WTC11 (cell line): ENCODE results near the gene ZNF598. TPM values are rescaled to one million over a fixed set of nuclear protein-coding genes. Genes with fewer than 3 reads are reported as not detected.
A peak's percentile ranks its signal among the peaks of the same experiment; 100 is the strongest.

ENCODE experiments used
- ATAC-seq: fragments of 200-7000 bp; cut with Tn5 transposase; 2 replicates; pipeline ENCODE4 v1.10.0; 2021; ENCODE audit warnings: mild to moderate bottlenecking, moderate library complexity
- CTCF ChIA-PET: fragments of 300-600 bp; sonication (Branson Sonifier 250); formaldehyde crosslinking; loops from one replicate; lab custom pipeline; 2021; ENCODE audit warnings: antibody characterized with exemption; lab: Charles Lee
- POLR2A ChIA-PET: fragments of 350-600 bp; sonication (Branson Sonifier 250); formaldehyde crosslinking; loops from one replicate; lab custom pipeline; 2021; ENCODE audit warnings: antibody characterized with exemption; lab: Charles Lee
- DNase-seq: peaks from one replicate; pipeline ENCODE4 v3.0.0; 2021; ENCODE audit warnings: low spot score
- H3K27ac Mint-ChIP-seq: 2 replicates; pipeline ENCODE4 v1.8.0; 2021; ENCODE audit warnings: mixed read lengths
- H3K27me3 Mint-ChIP-seq: 2 replicates; pipeline ENCODE4 v1.8.0; 2021; ENCODE audit warnings: low read depth, mild to moderate bottlenecking, moderate library complexity, mixed read lengths
- H3K36me3 Mint-ChIP-seq: 2 replicates; pipeline ENCODE4 v1.8.0; 2021; ENCODE audit warnings: mixed read lengths
- H3K4me1 Mint-ChIP-seq: 2 replicates; pipeline ENCODE4 v1.8.0; 2022; ENCODE audit warnings: mixed read lengths
- H3K4me3 Mint-ChIP-seq: 2 replicates; pipeline ENCODE4 v1.8.0; 2021; ENCODE audit warnings: mild to moderate bottlenecking, moderate library complexity, mixed read lengths
- H3K9me3 Mint-ChIP-seq: 2 replicates; pipeline ENCODE4 v1.8.0; 2021; ENCODE audit warnings: mixed read lengths
- ATF1 ChIP-seq: sonication (generic); formaldehyde crosslinking; IDR thresholded peaks from 2 replicates; pipeline ENCODE4 v1.8.1; 2023; ENCODE audit warnings: mild to moderate bottlenecking, moderate library complexity, missing genetic modification reagents
- CREB1 ChIP-seq: sonication (generic); formaldehyde crosslinking; IDR thresholded peaks from 2 replicates; pipeline ENCODE4 v1.8.0; 2023; ENCODE audit warnings: mild to moderate bottlenecking, missing genetic modification reagents
- JUN ChIP-seq: sonication (generic); formaldehyde crosslinking; IDR thresholded peaks from 2 replicates; pipeline ENCODE4 v1.8.0; 2023; ENCODE audit warnings: mild to moderate bottlenecking, missing genetic modification reagents
- MXD4 ChIP-seq: fragments of 250-450 bp; sonication (Bioruptor Pico); IDR thresholded peaks from 2 replicates; pipeline ENCODE4 v1.8.0; 2021; ENCODE audit warnings: mild to moderate bottlenecking, moderate library complexity, borderline replicate concordance
- MYBL2 ChIP-seq: sonication (generic); formaldehyde crosslinking; IDR thresholded peaks from 2 replicates; pipeline ENCODE4 v1.8.1; 2023; ENCODE audit warnings: mild to moderate bottlenecking, moderate library complexity, missing genetic modification reagents
- ZBTB21 ChIP-seq: sonication (generic); formaldehyde crosslinking; IDR thresholded peaks from 2 replicates; pipeline ENCODE4 v1.8.1; 2023; ENCODE audit warnings: mild to moderate bottlenecking, missing genetic modification reagents, borderline replicate concordance
- ZNF396 ChIP-seq: fragments of 250-450 bp; sonication (Bioruptor Pico); IDR thresholded peaks from 2 replicates; pipeline ENCODE4 v1.8.0; 2021; ENCODE audit warnings: mild to moderate bottlenecking, moderate library complexity, borderline replicate concordance
- total RNA-seq: library from RNA; stranded (reverse); gene quantifications from 3 replicates; pipeline ENCODE4 v1.2.3, GENCODE V29; 2021
- TF ChIP-seq, protein P1 (sequence below): fragments of 250-450 bp; sonication (Bioruptor Pico); IDR thresholded peaks from 2 replicates; pipeline ENCODE4 v1.9.0; 2021; ENCODE audit warnings: mild to moderate bottlenecking
- TF ChIP-seq, protein P2 (sequence below): sonication (generic); formaldehyde crosslinking; conservative IDR thresholded peaks from 2 replicates; pipeline ENCODE4 v1.8.1; 2023; ENCODE audit warnings: mild to moderate bottlenecking, low read depth, missing genetic modification reagents, moderate library complexity
- TF ChIP-seq, protein P3 (sequence below): sonication (generic); formaldehyde crosslinking; IDR thresholded peaks from 2 replicates; pipeline ENCODE4 v1.8.1; 2022; ENCODE audit warnings: missing genetic modification reagents, borderline replicate concordance
- TF ChIP-seq, protein P4 (sequence below): sonication (generic); formaldehyde crosslinking; IDR thresholded peaks from 2 replicates; pipeline ENCODE4 v1.8.1; 2023; ENCODE audit warnings: mild to moderate bottlenecking, missing genetic modification reagents
- TF ChIP-seq, protein P5 (sequence below): sonication (generic); formaldehyde crosslinking; IDR thresholded peaks from 2 replicates; pipeline ENCODE4 v1.8.1; 2022; ENCODE audit warnings: mild to moderate bottlenecking, missing genetic modification reagents, moderate library complexity, borderline replicate concordance
- TF ChIP-seq, protein P6 (sequence below): sonication (generic); formaldehyde crosslinking; IDR thresholded peaks from 2 replicates; pipeline ENCODE4 v1.8.1; 2023; ENCODE audit warnings: mild to moderate bottlenecking, moderate library complexity, missing genetic modification reagents
- TF ChIP-seq, protein P7 (sequence below): sonication (generic); formaldehyde crosslinking; IDR thresholded peaks from 2 replicates; pipeline ENCODE4 v1.8.1; 2022; ENCODE audit warnings: mild to moderate bottlenecking, moderate library complexity, missing genetic modification reagents
- TF ChIP-seq, protein P8 (sequence below): fragments of 250-450 bp; sonication (Bioruptor Pico); IDR thresholded peaks from 2 replicates; pipeline ENCODE4 v1.8.0; 2021; ENCODE audit warnings: mild to moderate bottlenecking

ZNF598 gene
- total RNA-seq, 1 experiment from 2014 or later = 66.4 TPM

DNA sequence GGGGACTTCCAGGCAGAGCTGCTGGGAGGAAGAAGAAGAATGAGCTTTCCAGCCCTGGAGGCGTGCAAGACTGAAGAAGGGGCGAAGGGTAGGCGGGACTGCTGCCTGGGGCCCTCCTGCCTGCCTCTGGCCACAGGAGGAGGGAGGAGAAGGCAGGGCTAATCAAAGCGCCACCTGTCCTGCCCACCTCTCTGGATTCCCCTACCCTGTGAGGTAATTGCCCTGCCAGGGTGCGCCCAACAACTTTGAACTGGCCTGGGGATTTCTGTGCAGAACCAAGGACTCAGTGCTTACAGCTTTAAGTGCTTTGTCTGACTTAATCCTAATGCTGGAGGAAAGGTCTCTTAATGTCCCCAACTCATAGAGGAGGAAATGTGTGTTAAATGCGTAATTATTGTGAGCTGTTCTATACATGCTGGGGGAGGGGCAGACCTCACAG, 28.2 kb downstream of the ZNF598 start, which contains the start of gene NOXO1:
Gene NOXO1 (minus strand): TSS at position 72 of the 439 bp plus-strand sequence. CDS start 290 bp downstream, outside the sequence.
- no peaks in the 10 kb centered on the region for H3K9me3 Mint-ChIP-seq
- DNase-seq = no peak
- peaks cover 27% of the 10 kb centered on the region for H3K4me1 Mint-ChIP-seq
- ChIA-PET CTCF (interaction anchor here (1.0 to 4.4 kb wide), 7 partner anchors 17 to 159 kb away, joined by 3 to 19 read pairs (median 7); partner anchors contain the start of gene RPS2), POLR2A (interaction anchor here (0.8 to 3.0 kb wide), 4 partner anchors 17 to 208 kb away, joined by 3 to 20 read pairs (median 4); partner anchors contain the start of gene RPS2)
- H3K36me3 Mint-ChIP-seq = peaks cover 3% of the 10 kb centered on the region; the same call in 1 of the 2 replicates
- H3K27ac Mint-ChIP-seq = no peak within 1 kb of the TSS
- no peak for ATAC-seq
- peaks cover 39% of the 10 kb centered on the region for H3K27me3 Mint-ChIP-seq
- TF ChIP-seq, protein P1, sequence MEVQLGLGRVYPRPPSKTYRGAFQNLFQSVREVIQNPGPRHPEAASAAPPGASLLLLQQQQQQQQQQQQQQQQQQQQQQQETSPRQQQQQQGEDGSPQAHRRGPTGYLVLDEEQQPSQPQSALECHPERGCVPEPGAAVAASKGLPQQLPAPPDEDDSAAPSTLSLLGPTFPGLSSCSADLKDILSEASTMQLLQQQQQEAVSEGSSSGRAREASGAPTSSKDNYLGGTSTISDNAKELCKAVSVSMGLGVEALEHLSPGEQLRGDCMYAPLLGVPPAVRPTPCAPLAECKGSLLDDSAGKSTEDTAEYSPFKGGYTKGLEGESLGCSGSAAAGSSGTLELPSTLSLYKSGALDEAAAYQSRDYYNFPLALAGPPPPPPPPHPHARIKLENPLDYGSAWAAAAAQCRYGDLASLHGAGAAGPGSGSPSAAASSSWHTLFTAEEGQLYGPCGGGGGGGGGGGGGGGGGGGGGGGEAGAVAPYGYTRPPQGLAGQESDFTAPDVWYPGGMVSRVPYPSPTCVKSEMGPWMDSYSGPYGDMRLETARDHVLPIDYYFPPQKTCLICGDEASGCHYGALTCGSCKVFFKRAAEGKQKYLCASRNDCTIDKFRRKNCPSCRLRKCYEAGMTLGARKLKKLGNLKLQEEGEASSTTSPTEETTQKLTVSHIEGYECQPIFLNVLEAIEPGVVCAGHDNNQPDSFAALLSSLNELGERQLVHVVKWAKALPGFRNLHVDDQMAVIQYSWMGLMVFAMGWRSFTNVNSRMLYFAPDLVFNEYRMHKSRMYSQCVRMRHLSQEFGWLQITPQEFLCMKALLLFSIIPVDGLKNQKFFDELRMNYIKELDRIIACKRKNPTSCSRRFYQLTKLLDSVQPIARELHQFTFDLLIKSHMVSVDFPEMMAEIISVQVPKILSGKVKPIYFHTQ (CRISPR knock-in tag) = peak; percentile 42; the same call in 1 of the 2 replicates
- no peak for TF ChIP-seq JUN (CRISPR knock-in tag)
- TF ChIP-seq, all 79 proteins: peak for 1
- H3K4me3 Mint-ChIP-seq = peak within 1 kb of the TSS; percentile 64

DNA sequence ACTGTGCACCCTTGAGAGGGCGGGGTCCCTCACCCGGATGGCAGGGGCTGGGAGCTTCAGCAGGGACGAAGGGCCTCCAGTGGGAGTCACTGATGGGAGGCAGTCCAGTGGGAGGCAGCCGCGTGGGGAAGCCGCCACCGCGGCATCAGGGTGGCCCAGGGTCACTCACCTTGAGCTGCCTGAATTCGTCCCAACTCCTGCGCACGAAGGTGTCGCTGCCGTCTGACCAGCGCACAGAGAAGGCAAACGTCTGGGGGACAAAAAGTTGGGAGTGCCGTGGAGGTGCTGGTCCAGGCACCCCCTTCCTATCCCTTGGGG, 28.9 kb downstream of the ZNF598 start:
- POLR2A ChIA-PET = interaction anchor here (0.8 to 3.0 kb wide), 7 partner anchors 17 to 207 kb away, joined by 3 to 20 read pairs (median 4); partner anchors contain the start of genes MSRB1 and RPS2
- DNase-seq (no peak), ATAC-seq (no peak)
- H3K4me3 Mint-ChIP-seq = peak overlapping the region; percentile 64
- peaks cover 5% of the 10 kb centered on the region for H3K36me3 Mint-ChIP-seq
- peaks cover 27% of the 10 kb centered on the region for H3K4me1 Mint-ChIP-seq
- peaks cover 39% of the 10 kb centered on the region for H3K27me3 Mint-ChIP-seq
- TF ChIP-seq ATF1 (CRISPR knock-in tag) = no peak
- TF ChIP-seq, protein P2, sequence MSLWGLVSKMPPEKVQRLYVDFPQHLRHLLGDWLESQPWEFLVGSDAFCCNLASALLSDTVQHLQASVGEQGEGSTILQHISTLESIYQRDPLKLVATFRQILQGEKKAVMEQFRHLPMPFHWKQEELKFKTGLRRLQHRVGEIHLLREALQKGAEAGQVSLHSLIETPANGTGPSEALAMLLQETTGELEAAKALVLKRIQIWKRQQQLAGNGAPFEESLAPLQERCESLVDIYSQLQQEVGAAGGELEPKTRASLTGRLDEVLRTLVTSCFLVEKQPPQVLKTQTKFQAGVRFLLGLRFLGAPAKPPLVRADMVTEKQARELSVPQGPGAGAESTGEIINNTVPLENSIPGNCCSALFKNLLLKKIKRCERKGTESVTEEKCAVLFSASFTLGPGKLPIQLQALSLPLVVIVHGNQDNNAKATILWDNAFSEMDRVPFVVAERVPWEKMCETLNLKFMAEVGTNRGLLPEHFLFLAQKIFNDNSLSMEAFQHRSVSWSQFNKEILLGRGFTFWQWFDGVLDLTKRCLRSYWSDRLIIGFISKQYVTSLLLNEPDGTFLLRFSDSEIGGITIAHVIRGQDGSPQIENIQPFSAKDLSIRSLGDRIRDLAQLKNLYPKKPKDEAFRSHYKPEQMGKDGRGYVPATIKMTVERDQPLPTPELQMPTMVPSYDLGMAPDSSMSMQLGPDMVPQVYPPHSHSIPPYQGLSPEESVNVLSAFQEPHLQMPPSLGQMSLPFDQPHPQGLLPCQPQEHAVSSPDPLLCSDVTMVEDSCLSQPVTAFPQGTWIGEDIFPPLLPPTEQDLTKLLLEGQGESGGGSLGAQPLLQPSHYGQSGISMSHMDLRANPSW (CRISPR knock-in tag) = no peak
- TF ChIP-seq, protein P3, sequence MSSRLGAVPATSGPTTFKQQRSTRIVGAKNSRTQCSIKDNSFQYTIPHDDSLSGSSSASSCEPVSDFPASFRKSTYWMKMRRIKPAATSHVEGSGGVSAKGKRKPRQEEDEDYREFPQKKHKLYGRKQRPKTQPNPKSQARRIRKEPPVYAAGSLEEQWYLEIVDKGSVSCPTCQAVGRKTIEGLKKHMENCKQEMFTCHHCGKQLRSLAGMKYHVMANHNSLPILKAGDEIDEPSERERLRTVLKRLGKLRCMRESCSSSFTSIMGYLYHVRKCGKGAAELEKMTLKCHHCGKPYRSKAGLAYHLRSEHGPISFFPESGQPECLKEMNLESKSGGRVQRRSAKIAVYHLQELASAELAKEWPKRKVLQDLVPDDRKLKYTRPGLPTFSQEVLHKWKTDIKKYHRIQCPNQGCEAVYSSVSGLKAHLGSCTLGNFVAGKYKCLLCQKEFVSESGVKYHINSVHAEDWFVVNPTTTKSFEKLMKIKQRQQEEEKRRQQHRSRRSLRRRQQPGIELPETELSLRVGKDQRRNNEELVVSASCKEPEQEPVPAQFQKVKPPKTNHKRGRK (CRISPR knock-in tag) = no peak
- TF ChIP-seq, protein P4, sequence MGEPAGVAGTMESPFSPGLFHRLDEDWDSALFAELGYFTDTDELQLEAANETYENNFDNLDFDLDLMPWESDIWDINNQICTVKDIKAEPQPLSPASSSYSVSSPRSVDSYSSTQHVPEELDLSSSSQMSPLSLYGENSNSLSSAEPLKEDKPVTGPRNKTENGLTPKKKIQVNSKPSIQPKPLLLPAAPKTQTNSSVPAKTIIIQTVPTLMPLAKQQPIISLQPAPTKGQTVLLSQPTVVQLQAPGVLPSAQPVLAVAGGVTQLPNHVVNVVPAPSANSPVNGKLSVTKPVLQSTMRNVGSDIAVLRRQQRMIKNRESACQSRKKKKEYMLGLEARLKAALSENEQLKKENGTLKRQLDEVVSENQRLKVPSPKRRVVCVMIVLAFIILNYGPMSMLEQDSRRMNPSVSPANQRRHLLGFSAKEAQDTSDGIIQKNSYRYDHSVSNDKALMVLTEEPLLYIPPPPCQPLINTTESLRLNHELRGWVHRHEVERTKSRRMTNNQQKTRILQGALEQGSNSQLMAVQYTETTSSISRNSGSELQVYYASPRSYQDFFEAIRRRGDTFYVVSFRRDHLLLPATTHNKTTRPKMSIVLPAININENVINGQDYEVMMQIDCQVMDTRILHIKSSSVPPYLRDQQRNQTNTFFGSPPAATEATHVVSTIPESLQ (CRISPR knock-in tag) = no peak
- TF ChIP-seq, protein P5, sequence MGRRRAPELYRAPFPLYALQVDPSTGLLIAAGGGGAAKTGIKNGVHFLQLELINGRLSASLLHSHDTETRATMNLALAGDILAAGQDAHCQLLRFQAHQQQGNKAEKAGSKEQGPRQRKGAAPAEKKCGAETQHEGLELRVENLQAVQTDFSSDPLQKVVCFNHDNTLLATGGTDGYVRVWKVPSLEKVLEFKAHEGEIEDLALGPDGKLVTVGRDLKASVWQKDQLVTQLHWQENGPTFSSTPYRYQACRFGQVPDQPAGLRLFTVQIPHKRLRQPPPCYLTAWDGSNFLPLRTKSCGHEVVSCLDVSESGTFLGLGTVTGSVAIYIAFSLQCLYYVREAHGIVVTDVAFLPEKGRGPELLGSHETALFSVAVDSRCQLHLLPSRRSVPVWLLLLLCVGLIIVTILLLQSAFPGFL = no peak
- no peak for TF ChIP-seq ZNF396 (CRISPR knock-in tag)
- TF ChIP-seq MXD4 = no peak
- TF ChIP-seq, protein P6, sequence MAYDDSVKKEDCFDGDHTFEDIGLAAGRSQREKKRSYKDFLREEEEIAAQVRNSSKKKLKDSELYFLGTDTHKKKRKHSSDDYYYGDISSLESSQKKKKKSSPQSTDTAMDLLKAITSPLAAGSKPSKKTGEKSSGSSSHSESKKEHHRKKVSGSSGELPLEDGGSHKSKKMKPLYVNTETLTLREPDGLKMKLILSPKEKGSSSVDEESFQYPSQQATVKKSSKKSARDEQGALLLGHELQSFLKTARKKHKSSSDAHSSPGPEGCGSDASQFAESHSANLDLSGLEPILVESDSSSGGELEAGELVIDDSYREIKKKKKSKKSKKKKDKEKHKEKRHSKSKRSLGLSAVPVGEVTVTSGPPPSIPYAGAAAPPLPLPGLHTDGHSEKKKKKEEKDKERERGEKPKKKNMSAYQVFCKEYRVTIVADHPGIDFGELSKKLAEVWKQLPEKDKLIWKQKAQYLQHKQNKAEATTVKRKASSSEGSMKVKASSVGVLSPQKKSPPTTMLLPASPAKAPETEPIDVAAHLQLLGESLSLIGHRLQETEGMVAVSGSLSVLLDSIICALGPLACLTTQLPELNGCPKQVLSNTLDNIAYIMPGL (CRISPR knock-in tag) = no peak
- TF ChIP-seq, protein P7, sequence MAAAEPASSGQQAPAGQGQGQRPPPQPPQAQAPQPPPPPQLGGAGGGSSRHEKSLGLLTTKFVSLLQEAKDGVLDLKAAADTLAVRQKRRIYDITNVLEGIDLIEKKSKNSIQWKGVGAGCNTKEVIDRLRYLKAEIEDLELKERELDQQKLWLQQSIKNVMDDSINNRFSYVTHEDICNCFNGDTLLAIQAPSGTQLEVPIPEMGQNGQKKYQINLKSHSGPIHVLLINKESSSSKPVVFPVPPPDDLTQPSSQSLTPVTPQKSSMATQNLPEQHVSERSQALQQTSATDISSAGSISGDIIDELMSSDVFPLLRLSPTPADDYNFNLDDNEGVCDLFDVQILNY (CRISPR knock-in tag) = no peak
- no peak for TF ChIP-seq MYBL2
- TF ChIP-seq, protein P8, sequence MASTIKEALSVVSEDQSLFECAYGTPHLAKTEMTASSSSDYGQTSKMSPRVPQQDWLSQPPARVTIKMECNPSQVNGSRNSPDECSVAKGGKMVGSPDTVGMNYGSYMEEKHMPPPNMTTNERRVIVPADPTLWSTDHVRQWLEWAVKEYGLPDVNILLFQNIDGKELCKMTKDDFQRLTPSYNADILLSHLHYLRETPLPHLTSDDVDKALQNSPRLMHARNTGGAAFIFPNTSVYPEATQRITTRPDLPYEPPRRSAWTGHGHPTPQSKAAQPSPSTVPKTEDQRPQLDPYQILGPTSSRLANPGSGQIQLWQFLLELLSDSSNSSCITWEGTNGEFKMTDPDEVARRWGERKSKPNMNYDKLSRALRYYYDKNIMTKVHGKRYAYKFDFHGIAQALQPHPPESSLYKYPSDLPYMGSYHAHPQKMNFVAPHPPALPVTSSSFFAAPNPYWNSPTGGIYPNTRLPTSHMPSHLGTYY (CRISPR knock-in tag) = no peak
- TF ChIP-seq CREB1 (CRISPR knock-in tag) = no peak
- TF ChIP-seq ZBTB21 (CRISPR knock-in tag) = no peak
- TF ChIP-seq, all 79 proteins: peak for 0
- CTCF ChIA-PET = interaction anchor here (0.5 to 4.4 kb wide), 8 partner anchors 16 to 1843 kb away, joined by 3 to 19 read pairs (median 4); partner anchors contain the start of genes NUBP2, RPS2 and SPSB3
- no peaks in the 10 kb centered on the region for H3K9me3 Mint-ChIP-seq
- H3K27ac Mint-ChIP-seq = no peak overlapping the region
